ENCODE results near the gene PRB3.

PRB3 gene
- total RNA-seq: 0.04 to 0.05 reads per million in 2 donors

- no peak for DNase-seq
Measured at GRCh38 chr12:11269607-11270006, at the start of gene PRB3. TSS of gene PRB3 (minus strand) at chr12:11269707. CDS start at chr12:11269669, 38 bp downstream.

GRCh38 chr12:11310336-11310735 is 40.8 kb upstream of the PRB3 start, which contains the start of gene PRB4:
TSS of gene PRB4 (minus strand) at chr12:11310436. CDS start at chr12:11310398, 38 bp downstream.
- no peak for DNase-seq

GRCh38 chr12:11307143-11307542 is 37.6 kb upstream of the PRB3 start:
- DNase-seq: no peak

GRCh38 chr12:11273449-11273848 is 3.9 kb upstream of the PRB3 start:
- DNase-seq: no peak

GRCh38 chr12:11264501-11264900 is 5.0 kb downstream of the PRB3 start:
- no peak for DNase-seq

- no peak for DNase-seq
Measured at GRCh38 chr12:11246489-11246888, 23.0 kb downstream of the PRB3 start.

GRCh38 chr12:11242656-11243055 is 26.9 kb downstream of the PRB3 start:
- no peak for DNase-seq

GRCh38 chr12:11240348-11240930 is 29.1 kb downstream of the PRB3 start:
- no peak for DNase-seq

- no peak for DNase-seq
Measured at GRCh38 chr12:11238275-11238674, 31.2 kb downstream of the PRB3 start.

- no peak for DNase-seq
Measured at GRCh38 chr12:11233532-11233931, 36.0 kb downstream of the PRB3 start.

- no peak for DNase-seq
Measured at GRCh38 chr12:11228296-11228879, 41.1 kb downstream of the PRB3 start.

- DNase-seq: no peak
Measured at GRCh38 chr12:11227373-11227772, 42.1 kb downstream of the PRB3 start.

All from activated gamma-delta T cell (primary cell).